HG02943 (cell line): ENCODE results near the gene CARMIL1.

Source experiments
- ATAC-seq: cut with Tn5 transposase; IDR thresholded peaks from one replicate; pipeline ENCODE4 v1.9.1; 2021; ENCODE audit warnings: mild to moderate bottlenecking, low read depth, moderate library complexity; ENCODE audit not compliant: unreplicated experiment

CARMIL1 gene

GRCh38 chr6:25306379-25306778 is 27.2 kb downstream of the CARMIL1 start:
- no peak for ATAC-seq

- ATAC-seq, result no peak
These were observed 28.8 kb downstream of the CARMIL1 start for GRCh38 chr6:25307805-25308494.

- ATAC-seq, result no peak
These were observed 30.7 kb downstream of the CARMIL1 start for GRCh38 chr6:25309886-25310285.

GRCh38 chr6:25311331-25311840 is 32.2 kb downstream of the CARMIL1 start:
- ATAC-seq, result no peak

GRCh38 chr6:25312034-25312620 is 33.0 kb downstream of the CARMIL1 start:
- ATAC-seq, result no peak

GRCh38 chr6:25312703-25313102 is 33.5 kb downstream of the CARMIL1 start:
- no peak for ATAC-seq

GRCh38 chr6:25314509-25315175 is 35.5 kb downstream of the CARMIL1 start:
- no peak for ATAC-seq

GRCh38 chr6:25315194-25316177 is 36.3 kb downstream of the CARMIL1 start:
- ATAC-seq, result no peak

- ATAC-seq, result no peak
These were observed 37.5 kb downstream of the CARMIL1 start for GRCh38 chr6:25316626-25317025.

GRCh38 chr6:25318589-25318988 is 39.4 kb downstream of the CARMIL1 start:
- no peak for ATAC-seq

- no peak for ATAC-seq
These were observed 41.3 kb downstream of the CARMIL1 start for GRCh38 chr6:25320459-25320858.

- no peak for ATAC-seq
These were observed 43.5 kb downstream of the CARMIL1 start for GRCh38 chr6:25322692-25323091.

- ATAC-seq, result no peak
These were observed 45.0 kb downstream of the CARMIL1 start for GRCh38 chr6:25324066-25324762.

GRCh38 chr6:25326126-25326525 is 47.0 kb downstream of the CARMIL1 start:
- ATAC-seq, result no peak

- no peak for ATAC-seq
These were observed 47.8 kb downstream of the CARMIL1 start for GRCh38 chr6:25326960-25327359.

- no peak for ATAC-seq
These were observed 48.3 kb downstream of the CARMIL1 start for GRCh38 chr6:25327432-25327831.

GRCh38 chr6:25329161-25329817 is 50.1 kb downstream of the CARMIL1 start:
- ATAC-seq, result no peak

GRCh38 chr6:25329982-25330381 is 50.8 kb downstream of the CARMIL1 start:
- ATAC-seq, result no peak
